IMR-90 (cell line): Measurements from ENCODE around the gene ZNF385B. TPM values are rescaled to one million over a fixed set of nuclear protein-coding genes. Genes with fewer than 3 reads are reported as not detected.

Experiments
- ATAC-seq: fragments of 200-7000 bp; cut with Tn5 transposase; 2 replicates; pipeline ENCODE4 v1.9.1; 2020; ENCODE audit warnings: low read depth, mild to moderate bottlenecking, moderate library complexity
- BruUV-seq: library from RNA; stranded (reverse); fragments of 400-500 nt; replicated peaks from 2 replicates; lab custom pipeline; 2021; lab: Mats Ljungman, UMichigan
- CTCF ChIA-PET: fragments of 300-600 bp; formaldehyde crosslinking; extraction: SDS; loops from one replicate; lab custom pipeline; 2021; ENCODE audit warnings: antibody characterized with exemption; lab: Yijun Ruan, JAX
- POLR2A ChIA-PET: fragments of 300-600 bp; sonication (Branson Sonifier 250); formaldehyde crosslinking; loops from one replicate; lab custom pipeline; 2022; ENCODE audit warnings: antibody characterized with exemption; ENCODE audit not compliant: unreplicated experiment; lab: Charles Lee
- DNase-seq: peaks from one replicate; pipeline ENCODE4 v3.0.0; 2013
- H2AFZ ChIP-seq: replicated peaks from 2 replicates; pipeline ENCODE3; 2013; ENCODE audit warnings: low read length, mild to moderate bottlenecking; ENCODE audit not compliant: poor library complexity
- H2AK5ac ChIP-seq: 2 replicates; pipeline ENCODE4 v1.6.1; 2013; ENCODE audit warnings: low read depth, low read length, inconsistent platforms
- H2AK9ac ChIP-seq: replicated peaks from 2 replicates; pipeline ENCODE3; 2013; ENCODE audit warnings: mild to moderate bottlenecking, low read depth, low read length, moderate library complexity; ENCODE audit not compliant: poor library complexity
- H2BK120ac ChIP-seq: 2 replicates; pipeline ENCODE4 v1.6.1; 2013; ENCODE audit warnings: low read depth, low read length, inconsistent platforms
- H2BK15ac ChIP-seq: 3 replicates; pipeline ENCODE4 v1.6.1; 2013; ENCODE audit warnings: low read depth, low read length, inconsistent platforms
- H2BK20ac ChIP-seq: 2 replicates; pipeline ENCODE4 v1.6.1; 2013; ENCODE audit warnings: low read depth, mild to moderate bottlenecking, inconsistent platforms, low read length, moderate library complexity
- H2BK5ac ChIP-seq: 2 replicates; pipeline ENCODE4 v1.6.1; 2013; ENCODE audit warnings: mild to moderate bottlenecking, low read depth, low read length, inconsistent platforms; ENCODE audit not compliant: poor library complexity, severe bottlenecking
- H3K14ac ChIP-seq: replicated peaks from 2 replicates; pipeline ENCODE4 v1.6.1; 2013; ENCODE audit warnings: low read depth, low read length, inconsistent platforms
- H3K18ac ChIP-seq: 2 replicates; pipeline ENCODE4 v1.6.1; 2013; ENCODE audit warnings: low read depth, low read length, control low read depth
- H3K23ac ChIP-seq: 2 replicates; pipeline ENCODE4 v1.6.1; 2013; ENCODE audit warnings: low read depth, low read length, inconsistent platforms
- H3K27ac ChIP-seq: 2 replicates; pipeline ENCODE4 v1.5.1; 2013; ENCODE audit warnings: mild to moderate bottlenecking, control low read depth, low read length; ENCODE audit not compliant: insufficient read depth
- H3K27me3 ChIP-seq: 2 replicates; pipeline ENCODE4 v1.6.1; 2013; ENCODE audit warnings: low read length; ENCODE audit not compliant: control insufficient read depth, insufficient read depth
- H3K36me3 ChIP-seq: 2 replicates; pipeline ENCODE4 v1.6.1; 2013; ENCODE audit warnings: low read length, mixed read lengths; ENCODE audit not compliant: control insufficient read depth, insufficient read depth
- H3K4ac ChIP-seq: 2 replicates; pipeline ENCODE4 v1.6.1; 2013; ENCODE audit warnings: low read depth, low read length, inconsistent platforms
- H3K4me1 ChIP-seq: 2 replicates; pipeline ENCODE4 v1.6.1; 2013; ENCODE audit warnings: low read length, mixed read lengths; ENCODE audit not compliant: control insufficient read depth, insufficient read depth
- H3K4me2 ChIP-seq: 2 replicates; pipeline ENCODE4 v1.6.1; 2013; ENCODE audit warnings: low read depth, mild to moderate bottlenecking, control low read depth, low read length, moderate library complexity
- H3K4me3 ChIP-seq: 2 replicates; pipeline ENCODE4 v1.5.1; 2013; ENCODE audit warnings: low read depth, mild to moderate bottlenecking, control low read depth, low read length, moderate library complexity; ENCODE audit not compliant: insufficient read depth
- H3K56ac ChIP-seq: 2 replicates; pipeline ENCODE4 v1.6.1; 2013; ENCODE audit warnings: low read length, inconsistent platforms; ENCODE audit not compliant: insufficient read depth; ENCODE audit errors: extremely low read depth
- H3K79me1 ChIP-seq, 2 experiments: 2 replicates each; pipeline ENCODE4 v1.6.1; 2013; ENCODE audit warnings: low read length in 2 of 2, inconsistent platforms in 1 of 2, low read depth in 1 of 2
- H3K9ac ChIP-seq: 2 replicates; pipeline ENCODE4 v1.6.1; 2013; ENCODE audit warnings: low read depth, low read length, control low read depth
- H3K9me1 ChIP-seq: 2 replicates; pipeline ENCODE4 v1.6.1; 2013; ENCODE audit warnings: low read length, inconsistent platforms; ENCODE audit not compliant: insufficient read depth
- H3K9me3 ChIP-seq: 2 replicates; pipeline ENCODE4 v1.6.1; 2013; ENCODE audit warnings: low read length; ENCODE audit not compliant: control insufficient read depth, insufficient read depth
- H4K20me1 ChIP-seq: 2 replicates; pipeline ENCODE4 v1.6.1; 2013; ENCODE audit warnings: low read length, inconsistent platforms; ENCODE audit not compliant: insufficient read depth
- H4K5ac ChIP-seq: 2 replicates; pipeline ENCODE4 v1.6.1; 2013; ENCODE audit warnings: mild to moderate bottlenecking, low read depth, low read length, control low read depth
- H4K8ac ChIP-seq, 2 experiments: 2 replicates each; pipeline ENCODE4 v1.6.1; 2013; ENCODE audit warnings: low read depth in 2 of 2, low read length in 2 of 2, control low read depth in 1 of 2, inconsistent platforms in 1 of 2
- H4K91ac ChIP-seq: 2 replicates; pipeline ENCODE4 v1.6.1; 2013; ENCODE audit warnings: low read depth, low read length, inconsistent platforms; ENCODE audit not compliant: insufficient read depth
- BHLHE40 ChIP-seq: fragments of 150-350 bp; IDR thresholded peaks from 2 replicates; pipeline ENCODE4 v1.6.1; 2016; ENCODE audit warnings: mild to moderate bottlenecking, low read depth, low read length
- CEBPB ChIP-seq: IDR thresholded peaks from 2 replicates; pipeline ENCODE4 v1.6.1; 2012; ENCODE audit warnings: low read depth, low read length, improper control_type of control experiment
- CHD1 ChIP-seq: IDR thresholded peaks from 2 replicates; pipeline ENCODE4 v1.6.1; 2012; ENCODE audit warnings: low read depth, low read length, improper control_type of control experiment
- CTCF ChIP-seq: conservative IDR thresholded peaks from 2 replicates; pipeline ENCODE4 v1.5.1; 2012; ENCODE audit warnings: mild to moderate bottlenecking, low read depth, low read length, improper control_type of control experiment
- ELK1 ChIP-seq: fragments of 150-350 bp; IDR thresholded peaks from 2 replicates; pipeline ENCODE4 v1.6.1; 2016; ENCODE audit warnings: low read depth, mild to moderate bottlenecking, low read length, moderate library complexity, borderline replicate concordance
- FOS ChIP-seq: fragments of 150-350 bp; IDR thresholded peaks from 2 replicates; pipeline ENCODE4 v1.6.1; 2016; ENCODE audit warnings: low read depth, low read length
- MAFK ChIP-seq: IDR thresholded peaks from 2 replicates; pipeline ENCODE4 v1.6.1; 2012; ENCODE audit warnings: low read depth, low read length, improper control_type of control experiment
- MAZ ChIP-seq: IDR thresholded peaks from 2 replicates; pipeline ENCODE4 v1.6.1; 2012; ENCODE audit warnings: low read depth, mild to moderate bottlenecking, low read length, improper control_type of control experiment, moderate library complexity, borderline replicate concordance
- MXI1 ChIP-seq: IDR thresholded peaks from 2 replicates; pipeline ENCODE4 v1.6.1; 2012; ENCODE audit warnings: low read depth, mild to moderate bottlenecking, low read length, moderate library complexity, borderline replicate concordance
- NFE2L2 ChIP-seq: fragments of 150-350 bp; IDR thresholded peaks from 2 replicates; pipeline ENCODE4 v1.6.1; 2016; ENCODE audit warnings: low read depth, mild to moderate bottlenecking, low read length
- POLR2A ChIP-seq: IDR thresholded peaks from 2 replicates; pipeline ENCODE4 v1.6.1; 2012; ENCODE audit warnings: mild to moderate bottlenecking, low read depth, low read length
- RAD21 ChIP-seq: IDR thresholded peaks from 2 replicates; pipeline ENCODE4 v1.6.1; 2012; ENCODE audit warnings: low read length, improper control_type of control experiment
- RCOR1 ChIP-seq: IDR thresholded peaks from 2 replicates; pipeline ENCODE4 v1.6.1; 2012; ENCODE audit warnings: mild to moderate bottlenecking, low read length, improper control_type of control experiment; ENCODE audit not compliant: insufficient replicate concordance
- RFX5 ChIP-seq: IDR thresholded peaks from 2 replicates; pipeline ENCODE4 v1.8.0; 2012; ENCODE audit warnings: low read depth, mild to moderate bottlenecking, low read length, moderate library complexity
- SMC3 ChIP-seq: fragments of 150-350 bp; IDR thresholded peaks from 2 replicates; pipeline ENCODE4 v1.6.1; 2016; ENCODE audit warnings: low read depth, mild to moderate bottlenecking, antibody characterized with exemption, low read length, moderate library complexity
- dilution Hi-C: fragments of 300-500 bp; cut with HindIII; formaldehyde crosslinking; loops from one replicate; pipeline ENCODE4 v1.14.3; 2018; ENCODE audit warnings: low sequenced_read_pairs; ENCODE audit not compliant: unreplicated experiment
- in situ Hi-C: fragments of 300-500 bp; cut with MboI; formaldehyde crosslinking; loops from 3 replicates; pipeline ENCODE4 v1.14.3; 2019; ENCODE audit warnings: low sequenced_read_pairs, inconsistent platforms, mixed read lengths
- intact Hi-C: fragments of 100-400 bp; cut with micrococcal nuclease; formaldehyde crosslinking; loops from 2 replicates; pipeline ENCODE4 v1.10.0; 2022
- polyA plus RNA-seq, 3 experiments: library from polyadenylated mRNA; depleted of rRNA; stranded (reverse); fragments of >200 nt; gene quantifications; 2 replicates each; pipeline ENCODE4 v1.2.3, GENCODE V29; 2012; ENCODE audit warnings: low replicate concordance in 1 of 3
- total RNA-seq: library from RNA; depleted of rRNA; stranded (reverse); fragments of >200 nt; gene quantifications from 2 replicates; pipeline ENCODE4 v1.2.3, GENCODE V29; 2012
- TF ChIP-seq, protein P1 (sequence below): fragments of 150-350 bp; IDR thresholded peaks from 2 replicates; pipeline ENCODE4 v1.6.1; 2017; ENCODE audit warnings: mild to moderate bottlenecking, antibody characterized with exemption, low read length, low read depth

The ZNF385B gene
- total and polyA plus RNA-seq, 2 of the 4 experiments (the other 2 are of a cell fraction): not detected

DNA sequence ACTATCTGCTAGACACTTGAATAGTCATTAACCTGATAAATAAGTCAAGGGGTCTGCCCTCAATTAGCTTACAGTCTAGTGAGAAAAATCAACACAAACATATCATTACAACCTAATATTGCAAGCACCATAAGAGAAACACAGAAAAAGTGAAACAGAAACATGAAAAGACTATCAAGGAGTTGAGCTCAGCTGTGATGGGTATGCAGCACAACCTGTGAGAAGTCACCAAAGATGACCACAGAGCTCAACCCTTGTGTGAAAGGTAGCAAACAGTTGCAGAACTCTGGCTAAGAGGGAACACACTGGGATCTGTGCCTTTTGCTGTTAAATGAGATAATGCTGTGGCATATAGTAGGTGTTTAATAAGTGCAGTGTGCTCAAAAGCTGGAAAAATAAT is 11.7 kb downstream of the ZNF385B start:
- DNase-seq: no peak
- no peak overlapping the region for H4K8ac ChIP-seq
- H3K27me3 ChIP-seq: 0 out of 2 replicates have a peak, but pooled peaks cover 2% of the 10 kb centered on the region
- H3K9me1 ChIP-seq: no peaks in the 10 kb centered on the region
- no peak overlapping the region for H3K4me2 ChIP-seq
- no peak overlapping the region for H3K18ac ChIP-seq
- H3K14ac ChIP-seq: no peak overlapping the region
- H3K9me3 ChIP-seq: no peaks in the 10 kb centered on the region
- TF ChIP-seq SMC3 (no peak), RCOR1 (no peak), MAZ (no peak), CEBPB (no peak), FOS (no peak), RAD21 (no peak), RFX5 (no peak), CHD1 (no peak), NFE2L2 (no peak), MAFK (no peak), POLR2A (no peak), ELK1 (no peak), CTCF (no peak), MXI1 (no peak), BHLHE40 (no peak)
- TF ChIP-seq, protein P1, sequence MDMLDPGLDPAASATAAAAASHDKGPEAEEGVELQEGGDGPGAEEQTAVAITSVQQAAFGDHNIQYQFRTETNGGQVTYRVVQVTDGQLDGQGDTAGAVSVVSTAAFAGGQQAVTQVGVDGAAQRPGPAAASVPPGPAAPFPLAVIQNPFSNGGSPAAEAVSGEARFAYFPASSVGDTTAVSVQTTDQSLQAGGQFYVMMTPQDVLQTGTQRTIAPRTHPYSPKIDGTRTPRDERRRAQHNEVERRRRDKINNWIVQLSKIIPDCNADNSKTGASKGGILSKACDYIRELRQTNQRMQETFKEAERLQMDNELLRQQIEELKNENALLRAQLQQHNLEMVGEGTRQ: no peak
- H4K91ac ChIP-seq: no peak overlapping the region
- no peaks in the 10 kb centered on the region for H3K79me1 ChIP-seq
- H2BK120ac ChIP-seq: no peak overlapping the region
- intact Hi-C loops (no loop called here), dilution Hi-C loops (no loop called here), in situ Hi-C loops (no loop called here)
- CTCF ChIA-PET: interaction anchor here (0.8 kb wide), 1 partner anchor 219 kb away, joined by 3 read pairs; no protein-coding TSS in a partner anchor
- H4K20me1 ChIP-seq: no peaks in the 10 kb centered on the region
- no peak overlapping the region for H3K4me3 ChIP-seq
- H2BK5ac ChIP-seq: no peak overlapping the region
- H3K4ac ChIP-seq: no peak overlapping the region
- no peaks in the 10 kb centered on the region for H3K4me1 ChIP-seq
- no TSS peak for BruUV-seq
- no peak overlapping the region for H3K56ac ChIP-seq
- no peak overlapping the region for H2AK9ac ChIP-seq
- H4K5ac ChIP-seq: no peak overlapping the region
- no peak overlapping the region for H3K27ac ChIP-seq
- no peaks in the 10 kb centered on the region for H3K36me3 ChIP-seq
- H2AFZ ChIP-seq: no peak overlapping the region
- no peak overlapping the region for H3K9ac ChIP-seq
- POLR2A ChIA-PET: no interaction called here
- H2AK5ac ChIP-seq: no peak overlapping the region
- no peak overlapping the region for H3K23ac ChIP-seq
- H2BK20ac ChIP-seq: no peak overlapping the region
- H2BK15ac ChIP-seq: no peak overlapping the region
- ATAC-seq: no peak
